Hepatocyte (in vitro differentiated cells): Measurements from ENCODE around the gene C1QTNF2.

Experiments
- EZH2 ChIP-seq: fragments of 200-600 bp; sonication (generic); IDR thresholded peaks from 2 replicates; pipeline ENCODE4 v1.6.1; 2016; ENCODE audit warnings: antibody characterized with exemption, mild to moderate bottlenecking, borderline replicate concordance
- EZH2phosphoT487 ChIP-seq: fragments of 200-600 bp; sonication (generic); IDR thresholded peaks from one replicate; pipeline ENCODE4 v1.6.1; 2018; ENCODE audit warnings: antibody characterized with exemption, mild to moderate bottlenecking, low read depth, moderate library complexity; ENCODE audit not compliant: unreplicated experiment, severe bottlenecking
- TF ChIP-seq, protein P1 (sequence below): fragments of 200-600 bp; sonication (generic); IDR thresholded peaks from 2 replicates; pipeline ENCODE4 v1.5.1; 2016; ENCODE audit warnings: antibody characterized with exemption, mild to moderate bottlenecking; ENCODE audit not compliant: poor library complexity

DNA sequence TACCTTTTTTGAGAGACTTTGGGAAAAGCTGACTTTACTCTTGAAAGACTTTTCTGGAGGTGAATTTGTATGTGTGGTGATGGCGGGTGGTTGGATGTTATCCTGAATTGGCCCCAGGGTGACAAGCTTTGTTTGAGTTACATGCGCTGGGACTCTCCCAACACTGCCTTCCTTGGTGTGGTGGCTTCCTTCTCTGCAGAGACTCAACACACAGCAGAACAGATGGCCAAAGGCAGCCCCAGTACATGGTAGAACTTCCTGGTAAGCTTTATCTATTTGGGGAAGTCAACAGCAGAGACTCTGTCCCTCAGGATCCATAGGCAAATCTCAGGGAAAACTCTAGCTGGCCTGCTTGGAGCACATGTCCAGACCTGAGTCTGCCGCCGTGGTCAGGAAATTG, 18.1 kb downstream of the C1QTNF2 start:
- TF ChIP-seq, protein P1, sequence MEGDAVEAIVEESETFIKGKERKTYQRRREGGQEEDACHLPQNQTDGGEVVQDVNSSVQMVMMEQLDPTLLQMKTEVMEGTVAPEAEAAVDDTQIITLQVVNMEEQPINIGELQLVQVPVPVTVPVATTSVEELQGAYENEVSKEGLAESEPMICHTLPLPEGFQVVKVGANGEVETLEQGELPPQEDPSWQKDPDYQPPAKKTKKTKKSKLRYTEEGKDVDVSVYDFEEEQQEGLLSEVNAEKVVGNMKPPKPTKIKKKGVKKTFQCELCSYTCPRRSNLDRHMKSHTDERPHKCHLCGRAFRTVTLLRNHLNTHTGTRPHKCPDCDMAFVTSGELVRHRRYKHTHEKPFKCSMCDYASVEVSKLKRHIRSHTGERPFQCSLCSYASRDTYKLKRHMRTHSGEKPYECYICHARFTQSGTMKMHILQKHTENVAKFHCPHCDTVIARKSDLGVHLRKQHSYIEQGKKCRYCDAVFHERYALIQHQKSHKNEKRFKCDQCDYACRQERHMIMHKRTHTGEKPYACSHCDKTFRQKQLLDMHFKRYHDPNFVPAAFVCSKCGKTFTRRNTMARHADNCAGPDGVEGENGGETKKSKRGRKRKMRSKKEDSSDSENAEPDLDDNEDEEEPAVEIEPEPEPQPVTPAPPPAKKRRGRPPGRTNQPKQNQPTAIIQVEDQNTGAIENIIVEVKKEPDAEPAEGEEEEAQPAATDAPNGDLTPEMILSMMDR: no peak
- TF ChIP-seq EZH2phosphoT487: no peak
- no peak for TF ChIP-seq EZH2
